Renal cortex interstitium (tissue), 15 donors: ENCODE results near the gene TMSB15A. TPM values are rescaled to one million over a fixed set of nuclear protein-coding genes. Genes with fewer than 3 reads are reported as not detected.
A peak's percentile ranks its signal among the peaks of the same experiment; 100 is the strongest.
"Not testable (repeated sequence)": the region's sequence is repeated elsewhere in the genome, so short reads cannot be mapped to it uniquely, and the experiment has no call there.

ENCODE experiments used
- DNase-seq, 11 donors: peaks; one replicate each; pipeline ENCODE4 v3.0.0-alpha.2; 2013; ENCODE audit warnings: low read depth in 9 of 11, low spot score in 4 of 11; ENCODE audit errors: extremely low read depth in 1 of 11
- long read RNA-seq, 16 experiments: transcript quantifications; one replicate each; lab custom pipeline, GENCODE V29; 2026
- polyA plus RNA-seq, 3 donors: library from polyadenylated mRNA; unstranded; fragments of 120-200 nt; gene quantifications; one replicate each; pipeline ENCODE4 v1.2.1, GENCODE V29; 2013; ENCODE audit not compliant: insufficient read length in 3 of 3

TMSB15A gene
- polyA plus RNA-seq = 10 to 100 TPM; 46.8 to 81.2 (median 78.0) TPM
- long read RNA-seq, donor 1, transcript TMSB15A-201 (3 exons, 685 nt) = major isoform, 31 of 59 reads
- long read RNA-seq, donor 1, partial matches to known transcripts = 28 of 59 reads
- long read RNA-seq, donor 1, other reads (novel, unspliced or antisense) = 0 of 59 reads
- long read RNA-seq, donor 2, transcript TMSB15A-201 (3 exons, 685 nt) = major isoform, 38 of 66 reads
- long read RNA-seq, donor 2, partial matches to known transcripts = 28 of 66 reads
- long read RNA-seq, donor 2, other reads (novel, unspliced or antisense) = 0 of 66 reads
- long read RNA-seq, donor 3, transcript TMSB15A-201 (3 exons, 685 nt) = major isoform, 48 of 48 reads
- long read RNA-seq, donor 3, partial matches to known transcripts = 0 of 48 reads
- long read RNA-seq, donor 3, other reads (novel, unspliced or antisense) = 0 of 48 reads
- long read RNA-seq, donor 4, transcript TMSB15A-201 (3 exons, 685 nt) = major isoform, 37 of 37 reads
- long read RNA-seq, donor 4, partial matches to known transcripts = 0 of 37 reads
- long read RNA-seq, donor 4, other reads (novel, unspliced or antisense) = 0 of 37 reads
- long read RNA-seq, donor 5, transcript TMSB15A-201 (3 exons, 685 nt) = major isoform, 49 of 68 reads
- long read RNA-seq, donor 5, partial matches to known transcripts = 19 of 68 reads
- long read RNA-seq, donor 5, other reads (novel, unspliced or antisense) = 0 of 68 reads
- long read RNA-seq, donor 6, transcript TMSB15A-201 (3 exons, 685 nt) = major isoform, 30 of 37 reads
- long read RNA-seq, donor 6, partial matches to known transcripts = 7 of 37 reads
- long read RNA-seq, donor 6, other reads (novel, unspliced or antisense) = 0 of 37 reads
- long read RNA-seq, donor 7, transcript TMSB15A-201 (3 exons, 685 nt) = major isoform, 77 of 110 reads
- long read RNA-seq, donor 7, partial matches to known transcripts = 33 of 110 reads
- long read RNA-seq, donor 7, other reads (novel, unspliced or antisense) = 0 of 110 reads
- long read RNA-seq, donor 8, transcript TMSB15A-201 (3 exons, 685 nt) = major isoform, 52 of 62 reads
- long read RNA-seq, donor 8, partial matches to known transcripts = 10 of 62 reads
- long read RNA-seq, donor 8, other reads (novel, unspliced or antisense) = 0 of 62 reads
- long read RNA-seq, donor 9, transcript TMSB15A-201 (3 exons, 685 nt) = major isoform, 39 of 46 reads
- long read RNA-seq, donor 9, partial matches to known transcripts = 7 of 46 reads
- long read RNA-seq, donor 9, other reads (novel, unspliced or antisense) = 0 of 46 reads
- long read RNA-seq, donor 10, transcript TMSB15A-201 (3 exons, 685 nt) = major isoform, 53 of 53 reads
- long read RNA-seq, donor 10, partial matches to known transcripts = 0 of 53 reads
- long read RNA-seq, donor 10, other reads (novel, unspliced or antisense) = 0 of 53 reads
- long read RNA-seq, donor 11, transcript TMSB15A-201 (3 exons, 685 nt) = major isoform, 18 of 18 reads
- long read RNA-seq, donor 11, partial matches to known transcripts = 0 of 18 reads
- long read RNA-seq, donor 11, other reads (novel, unspliced or antisense) = 0 of 18 reads
- long read RNA-seq, donor 12, transcript TMSB15A-201 (3 exons, 685 nt) = major isoform, 18 of 18 reads
- long read RNA-seq, donor 12, partial matches to known transcripts = 0 of 18 reads
- long read RNA-seq, donor 12, other reads (novel, unspliced or antisense) = 0 of 18 reads
- long read RNA-seq, donor 13, transcript TMSB15A-201 (3 exons, 685 nt) = major isoform, 122 of 134 reads
- long read RNA-seq, donor 13, partial matches to known transcripts = 12 of 134 reads
- long read RNA-seq, donor 13, other reads (novel, unspliced or antisense) = 0 of 134 reads
- long read RNA-seq, donor 14, transcript TMSB15A-201 (3 exons, 685 nt) = major isoform, 42 of 42 reads
- long read RNA-seq, donor 14, partial matches to known transcripts = 0 of 42 reads
- long read RNA-seq, donor 14, other reads (novel, unspliced or antisense) = 0 of 42 reads
- long read RNA-seq, donor 15, transcript TMSB15A-201 (3 exons, 685 nt) = major isoform, 15 of 24 reads
- long read RNA-seq, donor 15, partial matches to known transcripts = 9 of 24 reads
- long read RNA-seq, donor 15, other reads (novel, unspliced or antisense) = 0 of 24 reads
- long read RNA-seq, donor 16, transcript TMSB15A-201 (3 exons, 685 nt) = major isoform, 91 of 98 reads
- long read RNA-seq, donor 16, partial matches to known transcripts = 7 of 98 reads
- long read RNA-seq, donor 16, other reads (novel, unspliced or antisense) = 0 of 98 reads

- peak in 9 of 11 donors; percentile 53 to 70 (median 63) for DNase-seq
These were observed at the start of gene TMSB15A for GRCh38 chrX:102515975-102516941. TSS of gene TMSB15A (minus strand) at chrX:102516739.

GRCh38 chrX:102560423-102561068, 44.0 kb upstream of the TMSB15A start:
- DNase-seq = no peak

GRCh38 chrX:102558607-102559006, 42.1 kb upstream of the TMSB15A start:
- DNase-seq = no peak

GRCh38 chrX:102548231-102548630, 31.7 kb upstream of the TMSB15A start:
- DNase-seq = no peak

- DNase-seq = no peak
These were observed 30.4 kb upstream of the TMSB15A start for GRCh38 chrX:102546828-102547493.

- not testable (repeated sequence) for DNase-seq
These were observed 29.6 kb upstream of the TMSB15A start for GRCh38 chrX:102546175-102546574.

GRCh38 chrX:102535958-102536357, 19.4 kb upstream of the TMSB15A start:
- DNase-seq = no peak

- peak in 3 of 11 donors; percentile 3 for DNase-seq
These were observed 787 bp upstream of the TMSB15A start for GRCh38 chrX:102517326-102517725.

GRCh38 chrX:102514536-102514935, 2.0 kb downstream of the TMSB15A start:
- DNase-seq = no peak

GRCh38 chrX:102498732-102499131, 17.8 kb downstream of the TMSB15A start:
- no peak for DNase-seq

GRCh38 chrX:102491766-102492165, 24.8 kb downstream of the TMSB15A start:
- no peak for DNase-seq

GRCh38 chrX:102478765-102479164, 37.8 kb downstream of the TMSB15A start:
- not testable (repeated sequence) for DNase-seq

- DNase-seq = not testable (repeated sequence)
These were observed 44.7 kb downstream of the TMSB15A start, which contains the start of gene TCP11X2 for GRCh38 chrX:102471762-102472220. TSS of gene TCP11X2 (minus strand) at chrX:102471812.

- DNase-seq = not testable (repeated sequence)
These were observed 46.3 kb downstream of the TMSB15A start for GRCh38 chrX:102470215-102470614.
